Measurements from ENCODE around the gene PRKAR1A.
"Not testable (repeated sequence)": the region's sequence is repeated elsewhere in the genome, so short reads cannot be mapped to it uniquely, and the experiment has no call there.

PRKAR1A gene

GRCh38 chr17:68511671-68512246, 471 bp upstream of the PRKAR1A start:
- peak; percentile 92 for DNase-seq (ENCODE audit: low spot score)

DNA sequence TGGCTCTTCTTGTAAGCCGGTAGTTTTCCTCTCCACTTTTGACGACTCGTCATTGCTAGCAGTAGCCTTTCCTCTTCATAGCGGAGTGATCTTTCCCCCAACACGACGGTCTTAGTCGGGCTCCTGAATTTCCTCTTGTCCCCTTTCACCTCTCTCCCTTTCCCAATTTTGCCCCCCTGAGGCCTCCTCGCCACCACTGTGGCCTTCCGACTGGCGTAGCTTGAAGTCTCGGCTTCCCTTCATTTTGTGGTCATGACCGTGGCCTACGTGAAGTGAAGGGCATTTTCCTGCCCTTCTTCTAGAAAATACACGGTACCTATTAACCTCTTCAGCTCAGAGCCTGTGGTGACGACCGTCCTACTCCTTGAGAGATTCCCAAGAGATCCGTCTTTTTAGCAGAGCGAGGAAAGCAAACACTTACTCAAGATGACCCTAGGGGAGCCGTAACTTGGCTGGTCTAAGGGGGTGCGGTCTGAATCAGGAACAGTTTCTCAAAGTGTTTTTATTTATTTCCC, 787 bp downstream of the PRKAR1A start:
- no peak for DNase-seq (ENCODE audit: low spot score)

DNA sequence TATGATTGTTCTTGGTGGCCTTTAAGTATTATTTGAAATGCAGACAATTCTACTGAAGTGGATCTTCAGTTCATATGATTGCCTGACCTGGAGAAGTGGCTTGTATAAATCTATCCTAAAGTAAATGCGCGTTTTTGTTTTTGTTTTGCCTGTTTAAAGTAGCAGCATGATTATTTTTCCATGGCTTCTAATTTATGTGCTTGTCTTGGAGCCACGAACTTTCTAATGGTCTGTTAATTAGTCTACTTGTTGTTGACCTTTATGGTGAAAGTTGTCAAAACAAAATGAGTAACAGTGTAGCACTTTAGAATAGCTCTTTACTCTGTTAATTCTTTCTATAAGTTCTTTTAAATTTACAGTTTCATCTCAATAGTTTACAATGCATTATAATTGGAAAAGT, 1.7 kb downstream of the PRKAR1A start:
- DNase-seq (ENCODE audit: low spot score), result no peak

GRCh38 chr17:68514831-68515635, 2.8 kb downstream of the PRKAR1A start:
- DNase-seq (ENCODE audit: low spot score), result no peak

- DNase-seq (ENCODE audit: low spot score), result no peak
Measured at GRCh38 chr17:68516732-68517131, 4.5 kb downstream of the PRKAR1A start.

DNA sequence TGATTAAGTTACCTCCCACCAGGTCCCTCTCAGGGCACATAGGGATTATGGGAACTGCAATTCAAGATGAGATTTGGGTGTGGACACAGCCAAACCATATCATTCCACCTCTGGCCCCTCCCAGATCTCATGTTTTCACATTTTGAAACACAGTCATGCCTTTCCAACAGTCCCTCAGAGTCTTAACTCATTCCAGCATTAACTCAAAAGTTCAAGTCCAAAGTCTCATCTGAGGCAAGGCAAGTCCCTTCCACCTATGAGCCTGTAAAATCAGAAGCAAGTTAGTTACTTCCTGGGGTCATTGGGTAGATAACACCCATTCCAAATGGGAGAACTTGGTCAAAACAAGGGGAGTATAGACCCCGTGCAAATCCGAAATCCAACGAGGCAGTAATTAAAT, 5.4 kb downstream of the PRKAR1A start:
- not testable (repeated sequence) for DNase-seq (ENCODE audit: low spot score)

DNA sequence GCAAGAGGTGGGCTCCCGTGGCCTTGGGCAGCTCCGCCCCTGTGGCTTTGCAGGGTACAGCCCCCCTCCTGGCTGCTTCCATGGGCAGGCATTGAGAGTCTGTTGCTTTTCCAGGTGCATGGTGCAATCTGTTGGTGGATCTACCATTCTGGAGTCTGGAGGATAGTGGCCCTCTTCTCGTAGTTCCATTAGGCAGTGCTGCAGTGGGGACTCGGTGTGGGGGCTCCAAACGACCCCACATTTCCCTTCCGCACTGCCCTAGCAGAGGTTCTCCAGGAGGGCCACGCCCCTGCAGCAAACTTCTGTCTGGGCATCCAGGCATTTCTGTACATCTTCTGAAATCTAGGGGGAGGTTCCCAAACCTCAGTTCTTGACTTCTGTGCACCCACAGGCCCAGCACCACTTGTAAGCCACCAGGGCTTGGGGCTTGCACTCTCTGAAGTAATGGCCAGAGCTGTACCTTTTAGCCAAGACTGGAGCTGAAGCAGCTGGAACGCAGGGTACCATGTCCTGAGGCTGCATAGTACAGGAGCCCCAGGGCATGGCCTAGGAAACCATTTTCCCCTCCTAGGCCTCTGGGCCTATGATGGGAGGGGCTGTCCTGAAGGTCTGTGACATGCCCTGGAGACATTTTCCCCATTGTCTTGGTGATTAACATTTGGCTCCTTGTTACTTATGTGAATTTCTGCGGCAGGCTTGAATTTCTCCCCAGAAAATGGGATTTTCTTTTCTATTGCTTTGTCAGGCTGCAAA, 6.0 kb downstream of the PRKAR1A start:
- DNase-seq (ENCODE audit: low spot score), result no peak

DNA sequence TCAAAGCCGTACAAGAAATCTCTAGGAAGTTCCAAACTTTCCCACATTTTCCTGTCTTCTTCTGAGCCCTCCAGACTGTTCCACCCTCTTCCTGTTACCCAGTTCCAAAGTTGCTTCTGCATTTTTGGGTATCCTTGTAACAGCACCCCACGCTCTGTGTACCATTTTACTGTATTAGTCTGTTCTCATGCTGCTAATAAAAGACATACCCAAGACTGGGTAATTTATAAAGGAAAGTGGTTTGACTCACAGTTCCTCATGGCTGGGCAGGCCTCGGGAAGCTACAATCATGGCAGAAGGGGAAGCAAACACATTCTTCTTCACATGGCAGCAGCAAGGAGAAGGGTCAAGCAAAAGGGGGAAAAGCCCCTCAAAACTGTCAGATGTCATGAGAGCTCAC, 6.8 kb downstream of the PRKAR1A start:
- not testable (repeated sequence) for DNase-seq (ENCODE audit: low spot score)

DNA sequence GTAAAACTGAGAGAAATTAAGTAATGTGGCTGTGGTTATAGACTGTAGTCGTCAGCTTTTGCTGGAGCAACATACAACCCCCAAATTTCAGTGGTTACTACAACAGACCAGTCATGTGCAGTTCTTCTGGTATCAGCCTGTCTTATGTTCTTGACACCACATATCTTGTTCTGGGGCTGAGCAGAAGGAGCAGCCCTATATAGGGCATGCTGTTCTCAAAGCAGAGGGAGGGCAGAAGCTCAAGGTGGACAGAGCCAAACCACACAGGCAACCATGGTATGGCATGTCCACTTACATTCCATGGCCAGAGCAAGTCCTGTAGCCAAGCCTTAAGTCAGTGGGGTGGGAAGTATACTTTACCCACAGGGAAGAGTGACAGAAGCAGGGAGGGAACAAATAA, 7.7 kb downstream of the PRKAR1A start:
- peak; percentile 46 for DNase-seq (ENCODE audit: low spot score)

GRCh38 chr17:68522266-68522665, 10.0 kb downstream of the PRKAR1A start:
- no peak for DNase-seq (ENCODE audit: low spot score)

GRCh38 chr17:68526548-68526947, 14.3 kb downstream of the PRKAR1A start:
- DNase-seq (ENCODE audit: low spot score), result no peak

DNA sequence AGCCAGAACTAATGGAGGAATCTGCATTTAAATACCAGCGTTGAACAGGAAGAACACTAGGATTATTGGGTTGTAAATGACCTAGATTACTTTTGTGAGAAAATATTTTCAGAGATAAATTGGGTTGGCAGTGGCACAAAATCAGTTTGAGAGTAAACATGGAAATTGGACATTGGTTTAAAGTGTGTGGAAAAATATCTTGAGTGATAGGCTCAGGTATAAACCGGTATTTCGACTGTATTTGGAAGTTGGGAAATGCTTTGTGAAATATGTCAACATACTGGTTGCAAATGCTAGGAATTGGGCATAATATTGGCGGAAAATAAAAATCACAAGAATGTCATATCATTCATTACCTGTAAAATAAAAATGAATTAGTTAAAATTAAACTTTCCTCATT, 15.1 kb downstream of the PRKAR1A start:
- no peak for DNase-seq (ENCODE audit: low spot score)

DNA sequence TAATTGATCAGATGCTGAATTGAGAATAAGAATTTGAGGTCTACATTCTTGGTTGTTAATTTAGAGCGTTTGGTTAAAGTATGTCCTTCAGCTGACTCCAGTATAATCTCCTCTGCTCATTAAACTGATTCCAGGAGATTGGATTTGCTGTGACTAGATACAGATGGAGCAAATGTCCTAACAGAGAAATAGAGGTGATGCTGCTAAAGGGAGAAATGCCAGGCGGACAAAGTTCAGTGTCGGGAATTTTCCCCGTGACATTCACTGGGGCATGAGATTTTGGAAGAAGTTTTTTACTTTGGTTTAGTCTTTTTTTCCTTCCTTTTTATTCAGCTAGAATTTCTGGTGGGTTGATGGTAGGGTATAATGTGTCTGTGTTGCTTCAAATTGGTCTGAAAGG, 19.0 kb downstream of the PRKAR1A start:
- no peak for DNase-seq (ENCODE audit: low spot score)

- no peak for DNase-seq (ENCODE audit: low spot score)
Measured at GRCh38 chr17:68532826-68533225, 20.6 kb downstream of the PRKAR1A start.

DNA sequence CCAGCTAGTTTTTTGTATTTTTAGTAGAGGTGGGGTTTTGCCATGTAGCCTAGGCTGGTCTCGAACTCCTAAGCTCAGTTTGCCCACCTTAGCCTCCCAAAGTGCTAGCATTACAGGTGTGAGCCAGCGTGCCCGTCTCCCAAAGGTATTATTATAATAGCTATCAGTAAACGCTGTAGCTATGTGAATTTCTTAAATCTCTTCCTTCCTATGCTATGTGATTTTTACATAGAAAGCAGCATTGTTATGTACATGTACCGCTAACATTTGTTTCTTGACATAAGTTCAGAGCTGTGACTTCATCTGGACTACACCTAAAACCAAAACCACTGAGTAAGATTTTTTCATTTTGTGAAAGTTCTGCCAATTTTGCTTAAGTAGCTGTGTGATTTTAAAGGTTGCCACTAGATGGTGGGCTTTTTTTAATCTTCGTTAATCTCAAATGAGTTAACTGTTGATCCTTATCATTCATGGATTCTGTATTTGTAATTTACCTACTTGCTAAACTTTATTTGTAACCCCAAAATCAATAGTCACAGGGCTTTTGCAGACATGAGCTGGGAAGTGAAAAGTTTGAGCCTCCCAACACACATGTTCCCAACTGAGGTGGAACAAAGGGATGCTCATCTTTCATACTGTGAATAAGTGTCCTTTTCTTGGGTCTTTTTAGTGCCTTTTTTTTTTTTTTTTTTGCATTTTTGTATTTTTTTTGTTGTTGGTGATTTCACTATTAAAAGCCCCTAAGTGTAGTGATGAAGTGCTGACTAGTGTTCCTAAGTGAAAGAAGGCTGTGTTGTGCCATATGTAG, 21.9 kb downstream of the PRKAR1A start:
- no peak for DNase-seq (ENCODE audit: low spot score)

DNA sequence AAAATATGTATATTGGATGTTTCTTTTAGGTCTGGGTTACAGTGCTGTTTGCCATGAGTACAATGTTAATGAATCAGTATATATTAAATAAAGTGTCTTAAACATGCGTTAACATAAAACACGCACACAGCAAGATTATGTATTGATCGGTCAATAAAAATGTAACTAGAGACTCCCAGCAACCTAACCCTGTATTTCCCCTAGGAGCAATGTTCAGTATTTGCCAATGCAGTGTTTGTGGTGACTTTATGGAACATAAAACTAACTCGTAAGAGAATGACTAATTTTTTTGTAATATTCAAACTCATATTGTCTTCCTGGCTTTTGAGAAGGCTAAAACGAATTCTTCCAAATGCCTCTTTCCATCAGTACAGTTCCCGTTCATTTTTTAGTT, 22.5 kb downstream of the PRKAR1A start:
- no peak for DNase-seq (ENCODE audit: low spot score)

DNA sequence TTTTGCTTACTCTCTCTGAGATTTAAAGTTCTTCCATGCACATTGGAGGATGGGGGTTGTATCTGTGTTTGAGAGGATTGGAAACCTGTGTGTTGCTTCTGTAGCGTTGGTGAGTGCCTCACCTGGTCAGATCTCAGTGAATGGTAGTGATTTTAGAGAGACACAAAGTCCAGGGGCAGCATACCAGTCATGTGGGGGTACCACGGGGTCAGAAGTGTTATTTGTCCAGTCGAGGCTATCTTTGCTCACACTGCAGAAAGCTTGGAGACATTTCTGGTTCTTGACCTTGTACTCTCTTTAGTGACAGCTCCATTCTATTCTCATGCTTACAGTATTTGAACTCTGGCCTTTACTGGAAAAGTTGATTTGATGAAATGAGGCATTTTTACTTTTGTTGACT, 23.7 kb downstream of the PRKAR1A start:
- DNase-seq (ENCODE audit: low spot score), result no peak

- peak; percentile 53 for DNase-seq (ENCODE audit: low spot score)
Measured at GRCh38 chr17:68539548-68540467, 27.6 kb downstream of the PRKAR1A start.

- DNase-seq (ENCODE audit: low spot score), result no peak
Measured at GRCh38 chr17:68540981-68541380, 28.8 kb downstream of the PRKAR1A start.

- no peak for DNase-seq (ENCODE audit: low spot score)
Measured at GRCh38 chr17:68541816-68542215, 29.6 kb downstream of the PRKAR1A start.
